Parathyroid adenoma (tissue), 2 donors: ENCODE results near the gene ENOPH1.

Experiments
- H2AFZ ChIP-seq: fragments of 300-600 bp; sonication (generic); one replicate; pipeline ENCODE4 v1.7.0; 2017; ENCODE audit warnings: antibody characterized with exemption, mild to moderate bottlenecking
- H3K27ac ChIP-seq: fragments of 300-600 bp; sonication (generic); one replicate; pipeline ENCODE4 v1.7.0; 2017
- H3K27me3 ChIP-seq: fragments of 300-600 bp; sonication (generic); one replicate; pipeline ENCODE4 v1.7.0; 2017; ENCODE audit warnings: low read length; ENCODE audit not compliant: control insufficient read depth, insufficient read depth
- H3K36me3 ChIP-seq: fragments of 300-600 bp; sonication (generic); one replicate; pipeline ENCODE4 v1.7.0; 2017; ENCODE audit warnings: low read length; ENCODE audit not compliant: control insufficient read depth, insufficient read depth
- H3K4me1 ChIP-seq: fragments of 300-600 bp; sonication (generic); one replicate; pipeline ENCODE4 v1.7.0; 2017; ENCODE audit warnings: control low read depth
- H3K4me2 ChIP-seq: fragments of 300-600 bp; sonication (generic); one replicate; pipeline ENCODE4 v1.7.0; 2017; ENCODE audit warnings: low read length
- H3K4me3 ChIP-seq: fragments of 300-600 bp; sonication (generic); one replicate; pipeline ENCODE4 v1.7.0; 2017; ENCODE audit warnings: low read depth, low read length
- H3K79me2 ChIP-seq: fragments of 300-600 bp; sonication (generic); one replicate; pipeline ENCODE4 v1.7.0; 2017; ENCODE audit warnings: control low read depth
- H3K9ac ChIP-seq: fragments of 300-600 bp; sonication (generic); one replicate; pipeline ENCODE4 v1.7.0; 2017; ENCODE audit warnings: mild to moderate bottlenecking
- H3K9me3 ChIP-seq: fragments of 300-600 bp; sonication (generic); one replicate; pipeline ENCODE4 v1.7.0; 2017; ENCODE audit warnings: low read length; ENCODE audit not compliant: control insufficient read depth
- CTCF ChIP-seq: fragments of 300-600 bp; sonication (generic); IDR thresholded peaks from one replicate; pipeline ENCODE4 v1.7.0; 2017; ENCODE audit warnings: antibody characterized with exemption, mild to moderate bottlenecking
- donor health status: primary hyperparathyroidism.

ENOPH1 gene

GRCh38 chr4:82415922-82416365 is 14.4 kb upstream of the ENOPH1 start:
- Histone ChIP-seq H3K4me1 (no peaks in the 10 kb centered on the region), H3K36me3 (no peaks in the 10 kb centered on the region), H3K4me3 (no peak overlapping the region), H2AFZ (no peak overlapping the region), H3K4me2 (no peak overlapping the region), H3K9me3 (no peaks in the 10 kb centered on the region), H3K27me3 (no peaks in the 10 kb centered on the region), H3K9ac (no peak overlapping the region), H3K79me2 (no peaks in the 10 kb centered on the region), H3K27ac (no peak overlapping the region)
- TF ChIP-seq CTCF, result no peak

- Histone ChIP-seq H3K27ac (no peak overlapping the region), H3K4me1 (no peaks in the 10 kb centered on the region), H3K4me2 (no peak overlapping the region), H2AFZ (no peak overlapping the region), H3K27me3 (no peaks in the 10 kb centered on the region), H3K79me2 (no peaks in the 10 kb centered on the region), H3K4me3 (no peak overlapping the region), H3K9me3 (no peaks in the 10 kb centered on the region), H3K36me3 (no peaks in the 10 kb centered on the region), H3K9ac (no peak overlapping the region)
- no peak for TF ChIP-seq CTCF
These were observed 10.9 kb upstream of the ENOPH1 start for GRCh38 chr4:82419451-82419850.

DNA sequence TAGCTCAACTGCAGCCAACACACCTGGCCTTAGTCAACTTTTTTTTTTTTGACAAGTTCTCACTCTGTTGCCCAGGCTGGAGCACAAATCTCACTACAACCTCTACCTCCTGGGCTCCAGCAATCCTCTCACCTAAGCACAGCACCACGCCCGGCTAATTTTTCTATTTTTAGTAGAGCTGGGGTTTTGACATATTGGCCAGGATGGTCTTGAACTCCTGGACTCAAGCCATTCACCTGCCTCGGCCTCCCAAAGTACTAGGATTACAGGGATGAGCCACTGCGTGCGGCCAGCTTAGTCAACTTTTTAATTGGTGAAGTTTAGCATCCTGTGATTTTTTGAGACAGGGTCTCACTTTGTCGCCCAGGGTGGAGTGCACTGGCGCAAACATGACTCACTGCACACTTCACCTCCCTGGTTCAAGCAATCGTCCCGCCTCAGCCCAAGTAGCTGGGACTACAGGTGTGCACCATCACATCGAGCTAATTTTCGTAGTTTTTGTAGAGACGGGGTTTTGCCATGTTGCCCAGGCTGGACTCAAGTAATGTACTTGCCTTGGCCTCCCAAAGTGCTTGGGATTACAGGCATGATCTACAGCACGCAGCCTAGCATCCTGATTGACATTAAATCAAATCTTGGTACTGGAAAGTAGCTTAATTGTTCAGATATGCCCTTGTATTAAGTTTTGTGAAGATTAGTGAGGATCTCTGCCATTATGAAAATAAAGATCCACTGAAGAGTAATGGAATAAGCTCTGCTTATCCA is 8.4 kb upstream of the ENOPH1 start:
- no peak overlapping the region for H3K27ac ChIP-seq
- peaks cover 2% of the 10 kb centered on the region for H3K4me1 ChIP-seq
- no peak overlapping the region for H2AFZ ChIP-seq
- H3K4me2 ChIP-seq, result no peak overlapping the region
- no peak overlapping the region for H3K4me3 ChIP-seq
- H3K27me3 ChIP-seq, result no peaks in the 10 kb centered on the region
- no peak for TF ChIP-seq CTCF
- H3K79me2 ChIP-seq, result no peaks in the 10 kb centered on the region
- H3K36me3 ChIP-seq, result no peaks in the 10 kb centered on the region
- no peak overlapping the region for H3K9ac ChIP-seq
- H3K9me3 ChIP-seq, result no peaks in the 10 kb centered on the region

GRCh38 chr4:82422616-82423015 is 7.8 kb upstream of the ENOPH1 start:
- Histone ChIP-seq H3K36me3 (no peaks in the 10 kb centered on the region), H3K9ac (no peak overlapping the region), H3K4me1 (peaks cover 4% of the 10 kb centered on the region), H3K4me3 (no peak overlapping the region), H3K27me3 (no peaks in the 10 kb centered on the region), H3K9me3 (no peaks in the 10 kb centered on the region), H2AFZ (no peak overlapping the region), H3K4me2 (no peak overlapping the region), H3K27ac (no peak overlapping the region), H3K79me2 (peaks cover 3% of the 10 kb centered on the region)
- TF ChIP-seq CTCF, result no peak
